GM12878 (cell line): ENCODE measurements around the gene SHB. TPM values are rescaled to one million over a fixed set of nuclear protein-coding genes. Genes with fewer than 3 reads are reported as not detected.

Source experiments
- ATAC-seq: fragments of 200-7000 bp; cut with Tn5 transposase; 3 replicates; pipeline ENCODE4 v1.9.1; 2020; ENCODE audit warnings: mild to moderate bottlenecking, moderate library complexity
- BruUV-seq: library from RNA; stranded (reverse); fragments of 400-500 nt; replicated peaks from 2 replicates; lab custom pipeline; 2021; lab: Mats Ljungman, UMichigan
- CTCF ChIA-PET: fragments of 300-600 bp; sonication (Branson Sonifier 250); formaldehyde crosslinking; extraction: SDS; loops from one replicate; lab custom pipeline; 2021; ENCODE audit warnings: inconsistent platforms; lab: Yijun Ruan, JAX
- POLR2A ChIA-PET: fragments of 350-600 bp; formaldehyde crosslinking; extraction: SDS; loops from one replicate; lab custom pipeline; 2021; ENCODE audit warnings: inconsistent platforms; lab: Charles Lee
- RAD21 ChIA-PET: fragments of 300-600 bp; sonication (Branson Sonifier 250); formaldehyde crosslinking; loops from one replicate; lab custom pipeline; 2023; ENCODE audit warnings: antibody characterized with exemption; ENCODE audit not compliant: unreplicated experiment; lab: Charles Lee
- SMC1A ChIA-PET: fragments of 300-600 bp; sonication (Branson Sonifier 250); formaldehyde crosslinking; loops from one replicate; lab custom pipeline; 2023; ENCODE audit not compliant: unreplicated experiment, uncharacterized antibody; lab: Charles Lee
- DNase-seq: peaks from one replicate; pipeline ENCODE4 v3.0.0-alpha.2; 2011; ENCODE audit warnings: low read depth, low spot score
- FAIRE-seq: peaks from 3 replicates; lab custom pipeline; 2011; peaks lifted over from hg19 to GRCh38; lab: Jason Lieb, UNC
- H2AFZ ChIP-seq: 2 replicates; pipeline ENCODE4 v1.6.0; 2011; ENCODE audit warnings: low read depth, low read length, control low read depth; ENCODE audit not compliant: control insufficient read depth
- H3K27ac ChIP-seq: 2 replicates; pipeline ENCODE4 v1.5.1; 2011; ENCODE audit warnings: control low read depth; ENCODE audit not compliant: control insufficient read depth, insufficient read depth
- H3K27me3 ChIP-seq, 2 experiments: replicated peaks in 1 of 2; 2 replicates each; pipeline versions ENCODE4 v1.6.0 to v1.6.1; 2011; ENCODE audit warnings: low read length in 1 of 2; ENCODE audit not compliant: control insufficient read depth in 2 of 2, insufficient read depth in 2 of 2
- H3K36me3 ChIP-seq, 2 experiments: 2 replicates each; pipeline ENCODE4 v1.5.1; 2011; ENCODE audit warnings: low read length in 1 of 2; ENCODE audit not compliant: control insufficient read depth in 2 of 2, insufficient read depth in 2 of 2
- H3K4me1 ChIP-seq: 2 replicates; pipeline ENCODE4 v1.6.1; 2011; ENCODE audit warnings: mild to moderate bottlenecking, low read length, moderate library complexity, mixed read lengths; ENCODE audit not compliant: control insufficient read depth, insufficient read depth
- H3K4me2 ChIP-seq: 2 replicates; pipeline ENCODE4 v1.6.0; 2011; ENCODE audit warnings: control low read depth; ENCODE audit not compliant: control insufficient read depth, insufficient read depth
- H3K4me3 ChIP-seq: fragments of 200-600 bp; sonication (generic); 2 replicates; pipeline ENCODE4 v1.5.1; 2016
- H3K79me2 ChIP-seq: 2 replicates; pipeline ENCODE4 v1.6.0; 2011; ENCODE audit warnings: low read length; ENCODE audit not compliant: control insufficient read depth, insufficient read depth
- H3K9ac ChIP-seq: 2 replicates; pipeline ENCODE4 v1.8.0; 2011; ENCODE audit warnings: low read length, control low read depth, mixed read lengths; ENCODE audit not compliant: control insufficient read depth, insufficient read depth
- H3K9me3 ChIP-seq: replicated peaks from 3 replicates; pipeline ENCODE4 v1.5.1; 2011; ENCODE audit warnings: mild to moderate bottlenecking, low read length; ENCODE audit not compliant: control insufficient read depth, insufficient read depth
- H4K20me1 ChIP-seq: 2 replicates; pipeline ENCODE4 v1.6.0; 2011; ENCODE audit not compliant: control insufficient read depth, insufficient read depth
- BCLAF1 ChIP-seq: fragments of 450-650 bp; IDR thresholded peaks from 2 replicates; pipeline ENCODE4 v1.6.1; 2017; ENCODE audit warnings: antibody characterized with exemption, mild to moderate bottlenecking, moderate library complexity
- FOXM1 ChIP-seq: IDR thresholded peaks from 2 replicates; pipeline ENCODE4 v1.6.1; 2012; ENCODE audit warnings: low read depth, mild to moderate bottlenecking, inconsistent platforms, low read length, moderate library complexity
- IRF3 ChIP-seq: fragments of 450-650 bp; IDR thresholded peaks from 2 replicates; pipeline ENCODE4 v1.6.1; 2014; ENCODE audit warnings: mild to moderate bottlenecking
- NFYA ChIP-seq: IDR thresholded peaks from 2 replicates; pipeline ENCODE4 v1.6.1; 2011; ENCODE audit warnings: low read depth, mild to moderate bottlenecking, low read length, improper control_type of control experiment, borderline replicate concordance
- SPI1 ChIP-seq: IDR thresholded peaks from 2 replicates; pipeline ENCODE4 v1.6.1; 2011; ENCODE audit warnings: low read depth, mild to moderate bottlenecking, low read length, moderate library complexity, borderline replicate concordance; ENCODE audit not compliant: insufficient read depth
- SUZ12 ChIP-seq: fragments of 200-600 bp; sonication (generic); IDR thresholded peaks from one replicate; pipeline ENCODE4 v1.6.1; 2018; ENCODE audit warnings: antibody characterized with exemption, mild to moderate bottlenecking; ENCODE audit not compliant: unreplicated experiment
- ZNF384 ChIP-seq: IDR thresholded peaks from 2 replicates; pipeline ENCODE4 v1.6.1; 2012; ENCODE audit warnings: low read depth, mild to moderate bottlenecking, low read length, improper control_type of control experiment, borderline replicate concordance
- WGBS: methylation state at CpG from one replicate; pipeline ENCODE4 v1.1.6; 2016; ENCODE audit warnings: low lambda C conversion rate; ENCODE audit not compliant: insufficient replicate concordance, insufficient coverage; ENCODE audit errors: missing lambda C conversion rate; 5-methylcytosine and 5-hydroxymethylcytosine counted together
- in situ Hi-C: fragments of 300-500 bp; cut with MboI; formaldehyde crosslinking; loops from 9 replicates; pipeline ENCODE4 v1.14.3; 2018; ENCODE audit warnings: mixed read lengths
- intact Hi-C: fragments of 100-400 bp; cut with micrococcal nuclease; formaldehyde crosslinking; loops from one replicate; pipeline ENCODE4 v1.14.2; 2022; ENCODE audit not compliant: unreplicated experiment
- polyA plus RNA-seq, 11 experiments: library from polyadenylated mRNA; depleted of rRNA in 4 of 11; unstranded in 6 of 11; stranded (reverse) in 5 of 11; fragments of >200 nt; fragmentation: Nextera tagmentation in 4 of 11; fragmentation: Illumina TruSeq in 1 of 11; extraction: Ambion mirVana in 4 of 11; extraction: Trizol in 1 of 11; gene quantifications; 1 replicate in 1 of 11; 2 replicates in 10 of 11; pipeline versions ENCODE4 v1.2.1 to v1.2.3, GENCODE V29; 2011 to 2016; ENCODE audit warnings: inconsistent platforms in 2 of 11, missing spikeins in 2 of 11, low read depth in 1 of 11
- total RNA-seq, 4 experiments: library from RNA; depleted of rRNA in 3 of 4; stranded (reverse); fragments of >200 nt in 3 of 4; fragmentation: Illumina TruSeq in 1 of 4; extraction: Trizol in 1 of 4; gene quantifications; 2 replicates each; pipeline versions ENCODE4 v1.2.1 to v1.2.3, GENCODE V29; 2013 to 2021

The SHB gene
- total and polyA plus RNA-seq, 10 of the 15 experiments (the other 5 are each of a cell fraction or from before 2014, with no cell fraction given), result 0.29 to 6.2 (median 1.3) TPM

GRCh38 chr9:38081356-38082108 lies 12.5 kb upstream of the SHB start (continued):
- TF ChIP-seq SUZ12 (no peak), FOXM1 (no peak), BCLAF1 (no peak), ZNF384 (no peak), NFYA (no peak)

GRCh38 chr9:38079461-38080031 lies 10.5 kb upstream of the SHB start:
- H3K36me3 ChIP-seq, result no peaks in the 10 kb centered on the region
- WGBS, result 39% methylated on average over 11 of the region's 11 CpGs
- no peaks in the 10 kb centered on the region for H3K4me1 ChIP-seq
- no TSS peak for BruUV-seq
- TF ChIP-seq SPI1 (0 out of 2 replicates have a peak, but pooled peaks have one; percentile 4), IRF3 (no peak)
- H2AFZ ChIP-seq, result no peak overlapping the region
- no peak overlapping the region for H3K9ac ChIP-seq
- in situ Hi-C loops, result no loop called here
- ChIA-PET CTCF (interaction anchor here (1.1 to 2.2 kb wide), 4 partner anchors 8 to 162 kb away, joined by 3 to 14 read pairs (median 4); partner anchors contain the start of gene SHB), POLR2A (interaction anchor here (0.5 to 0.6 kb wide), 2 partner anchors 16 to 34 kb away, joined by 3 read pairs; no protein-coding TSS in a partner anchor), SMC1A (interaction anchor here (1.0 to 1.2 kb wide), 3 partner anchors 9 to 19 kb away, joined by 3 to 8 read pairs (median 4); no protein-coding TSS in a partner anchor), RAD21 (interaction anchor here (0.8 to 2.3 kb wide), 3 partner anchors 9 to 147 kb away, joined by 3 to 8 read pairs (median 3); no protein-coding TSS in a partner anchor)
- no peaks in the 10 kb centered on the region; the same call in 2 of the 3 replicates for H3K9me3 ChIP-seq
- FAIRE-seq (no peak), ATAC-seq (no peak), DNase-seq (no peak)
- H3K79me2 ChIP-seq, result no peaks in the 10 kb centered on the region
- no peak overlapping the region for H3K4me2 ChIP-seq
- H3K27me3 ChIP-seq, result no peaks in the 10 kb centered on the region
- H3K4me3 ChIP-seq, result no peak overlapping the region
- intact Hi-C loops, result no loop called here
- no peaks in the 10 kb centered on the region for H4K20me1 ChIP-seq
- H3K27ac ChIP-seq, result no peak overlapping the region
